ENCODE measurements around the gene LMBRD1.

- TF ChIP-seq CTCF (IDR thresholded peaks at IDR 0.05 in 8 of 11, conservative IDR thresholded peaks at IDR 0.05 in 3 of 11) (no peak), POLR2AphosphoS5 (IDR thresholded peaks at IDR 0.05) (no peak), POLR2A (IDR thresholded peaks at IDR 0.05) (no peak)
Measured at GRCh38 chr6:69785697-69786096, 11.1 kb downstream of the LMBRD1 start.

Measured in spleen (tissue), 7 donors.